IMR-90 (cell line): Measurements from ENCODE around the gene MAML3. TPM values are rescaled to one million over a fixed set of nuclear protein-coding genes. Genes with fewer than 3 reads are reported as not detected.
A peak's percentile ranks its signal among the peaks of the same experiment; 100 is the strongest.

Source experiments
- ATAC-seq: fragments of 200-7000 bp; cut with Tn5 transposase; 2 replicates; pipeline ENCODE4 v1.9.1; 2020; ENCODE audit warnings: low read depth, mild to moderate bottlenecking, moderate library complexity
- BruUV-seq: library from RNA; stranded (reverse); fragments of 400-500 nt; replicated peaks from 2 replicates; lab custom pipeline; 2021; lab: Mats Ljungman, UMichigan
- CTCF ChIA-PET: fragments of 300-600 bp; formaldehyde crosslinking; extraction: SDS; loops from one replicate; lab custom pipeline; 2021; ENCODE audit warnings: antibody characterized with exemption; lab: Yijun Ruan, JAX
- POLR2A ChIA-PET: fragments of 300-600 bp; sonication (Branson Sonifier 250); formaldehyde crosslinking; loops from one replicate; lab custom pipeline; 2022; ENCODE audit warnings: antibody characterized with exemption; ENCODE audit not compliant: unreplicated experiment; lab: Charles Lee
- DNase-seq: peaks from one replicate; pipeline ENCODE4 v3.0.0; 2013
- H2AFZ ChIP-seq: replicated peaks from 2 replicates; pipeline ENCODE3; 2013; ENCODE audit warnings: low read length, mild to moderate bottlenecking; ENCODE audit not compliant: poor library complexity
- H2AK5ac ChIP-seq: 2 replicates; pipeline ENCODE4 v1.6.1; 2013; ENCODE audit warnings: low read depth, low read length, inconsistent platforms
- H2AK9ac ChIP-seq: replicated peaks from 2 replicates; pipeline ENCODE3; 2013; ENCODE audit warnings: mild to moderate bottlenecking, low read depth, low read length, moderate library complexity; ENCODE audit not compliant: poor library complexity
- H2BK120ac ChIP-seq: 2 replicates; pipeline ENCODE4 v1.6.1; 2013; ENCODE audit warnings: low read depth, low read length, inconsistent platforms
- H2BK15ac ChIP-seq: 3 replicates; pipeline ENCODE4 v1.6.1; 2013; ENCODE audit warnings: low read depth, low read length, inconsistent platforms
- H2BK20ac ChIP-seq: 2 replicates; pipeline ENCODE4 v1.6.1; 2013; ENCODE audit warnings: low read depth, mild to moderate bottlenecking, inconsistent platforms, low read length, moderate library complexity
- H2BK5ac ChIP-seq: 2 replicates; pipeline ENCODE4 v1.6.1; 2013; ENCODE audit warnings: mild to moderate bottlenecking, low read depth, low read length, inconsistent platforms; ENCODE audit not compliant: poor library complexity, severe bottlenecking
- H3K14ac ChIP-seq: replicated peaks from 2 replicates; pipeline ENCODE4 v1.6.1; 2013; ENCODE audit warnings: low read depth, low read length, inconsistent platforms
- H3K18ac ChIP-seq: 2 replicates; pipeline ENCODE4 v1.6.1; 2013; ENCODE audit warnings: low read depth, low read length, control low read depth
- H3K23ac ChIP-seq: 2 replicates; pipeline ENCODE4 v1.6.1; 2013; ENCODE audit warnings: low read depth, low read length, inconsistent platforms
- H3K27ac ChIP-seq: 2 replicates; pipeline ENCODE4 v1.5.1; 2013; ENCODE audit warnings: mild to moderate bottlenecking, control low read depth, low read length; ENCODE audit not compliant: insufficient read depth
- H3K27me3 ChIP-seq: 2 replicates; pipeline ENCODE4 v1.6.1; 2013; ENCODE audit warnings: low read length; ENCODE audit not compliant: control insufficient read depth, insufficient read depth
- H3K36me3 ChIP-seq: 2 replicates; pipeline ENCODE4 v1.6.1; 2013; ENCODE audit warnings: low read length, mixed read lengths; ENCODE audit not compliant: control insufficient read depth, insufficient read depth
- H3K4ac ChIP-seq: 2 replicates; pipeline ENCODE4 v1.6.1; 2013; ENCODE audit warnings: low read depth, low read length, inconsistent platforms
- H3K4me1 ChIP-seq: 2 replicates; pipeline ENCODE4 v1.6.1; 2013; ENCODE audit warnings: low read length, mixed read lengths; ENCODE audit not compliant: control insufficient read depth, insufficient read depth
- H3K4me2 ChIP-seq: 2 replicates; pipeline ENCODE4 v1.6.1; 2013; ENCODE audit warnings: low read depth, mild to moderate bottlenecking, control low read depth, low read length, moderate library complexity
- H3K4me3 ChIP-seq: 2 replicates; pipeline ENCODE4 v1.5.1; 2013; ENCODE audit warnings: low read depth, mild to moderate bottlenecking, control low read depth, low read length, moderate library complexity; ENCODE audit not compliant: insufficient read depth
- H3K56ac ChIP-seq: 2 replicates; pipeline ENCODE4 v1.6.1; 2013; ENCODE audit warnings: low read length, inconsistent platforms; ENCODE audit not compliant: insufficient read depth; ENCODE audit errors: extremely low read depth
- H3K79me1 ChIP-seq, 2 experiments: 2 replicates each; pipeline ENCODE4 v1.6.1; 2013; ENCODE audit warnings: low read length in 2 of 2, inconsistent platforms in 1 of 2, low read depth in 1 of 2
- H3K9ac ChIP-seq: 2 replicates; pipeline ENCODE4 v1.6.1; 2013; ENCODE audit warnings: low read depth, low read length, control low read depth
- H3K9me1 ChIP-seq: 2 replicates; pipeline ENCODE4 v1.6.1; 2013; ENCODE audit warnings: low read length, inconsistent platforms; ENCODE audit not compliant: insufficient read depth
- H3K9me3 ChIP-seq: 2 replicates; pipeline ENCODE4 v1.6.1; 2013; ENCODE audit warnings: low read length; ENCODE audit not compliant: control insufficient read depth, insufficient read depth
- H4K20me1 ChIP-seq: 2 replicates; pipeline ENCODE4 v1.6.1; 2013; ENCODE audit warnings: low read length, inconsistent platforms; ENCODE audit not compliant: insufficient read depth
- H4K5ac ChIP-seq: 2 replicates; pipeline ENCODE4 v1.6.1; 2013; ENCODE audit warnings: mild to moderate bottlenecking, low read depth, low read length, control low read depth
- H4K8ac ChIP-seq, 2 experiments: 2 replicates each; pipeline ENCODE4 v1.6.1; 2013; ENCODE audit warnings: low read depth in 2 of 2, low read length in 2 of 2, control low read depth in 1 of 2, inconsistent platforms in 1 of 2
- H4K91ac ChIP-seq: 2 replicates; pipeline ENCODE4 v1.6.1; 2013; ENCODE audit warnings: low read depth, low read length, inconsistent platforms; ENCODE audit not compliant: insufficient read depth
- CEBPB ChIP-seq: IDR thresholded peaks from 2 replicates; pipeline ENCODE4 v1.6.1; 2012; ENCODE audit warnings: low read depth, low read length, improper control_type of control experiment
- CTCF ChIP-seq: conservative IDR thresholded peaks from 2 replicates; pipeline ENCODE4 v1.5.1; 2012; ENCODE audit warnings: mild to moderate bottlenecking, low read depth, low read length, improper control_type of control experiment
- ELK1 ChIP-seq: fragments of 150-350 bp; IDR thresholded peaks from 2 replicates; pipeline ENCODE4 v1.6.1; 2016; ENCODE audit warnings: low read depth, mild to moderate bottlenecking, low read length, moderate library complexity, borderline replicate concordance
- FOS ChIP-seq: fragments of 150-350 bp; IDR thresholded peaks from 2 replicates; pipeline ENCODE4 v1.6.1; 2016; ENCODE audit warnings: low read depth, low read length
- MAFK ChIP-seq: IDR thresholded peaks from 2 replicates; pipeline ENCODE4 v1.6.1; 2012; ENCODE audit warnings: low read depth, low read length, improper control_type of control experiment
- POLR2A ChIP-seq: IDR thresholded peaks from 2 replicates; pipeline ENCODE4 v1.6.1; 2012; ENCODE audit warnings: mild to moderate bottlenecking, low read depth, low read length
- RAD21 ChIP-seq: IDR thresholded peaks from 2 replicates; pipeline ENCODE4 v1.6.1; 2012; ENCODE audit warnings: low read length, improper control_type of control experiment
- SMC3 ChIP-seq: fragments of 150-350 bp; IDR thresholded peaks from 2 replicates; pipeline ENCODE4 v1.6.1; 2016; ENCODE audit warnings: low read depth, mild to moderate bottlenecking, antibody characterized with exemption, low read length, moderate library complexity
- USF2 ChIP-seq: fragments of 150-350 bp; IDR thresholded peaks from 2 replicates; pipeline ENCODE4 v1.6.1; 2017; ENCODE audit warnings: mild to moderate bottlenecking, antibody characterized with exemption, low read length, low read depth
- WGBS, 2 experiments: methylation state at CpG; one replicate each; pipeline versions ENCODE4 v1.1.5 to v1.1.7; 2013; ENCODE audit warnings: missing lambda C conversion rate in 2 of 2; ENCODE audit not compliant: insufficient read length in 1 of 2; ENCODE audit errors: extremely low coverage in 2 of 2; 5-methylcytosine and 5-hydroxymethylcytosine counted together
- dilution Hi-C: fragments of 300-500 bp; cut with HindIII; formaldehyde crosslinking; loops from one replicate; pipeline ENCODE4 v1.14.3; 2018; ENCODE audit warnings: low sequenced_read_pairs; ENCODE audit not compliant: unreplicated experiment
- in situ Hi-C: fragments of 300-500 bp; cut with MboI; formaldehyde crosslinking; loops from 3 replicates; pipeline ENCODE4 v1.14.3; 2019; ENCODE audit warnings: low sequenced_read_pairs, inconsistent platforms, mixed read lengths
- intact Hi-C: fragments of 100-400 bp; cut with micrococcal nuclease; formaldehyde crosslinking; loops from 2 replicates; pipeline ENCODE4 v1.10.0; 2022
- polyA plus RNA-seq, 3 experiments: library from polyadenylated mRNA; depleted of rRNA; stranded (reverse); fragments of >200 nt; gene quantifications; 2 replicates each; pipeline ENCODE4 v1.2.3, GENCODE V29; 2012; ENCODE audit warnings: low replicate concordance in 1 of 3
- total RNA-seq: library from RNA; depleted of rRNA; stranded (reverse); fragments of >200 nt; gene quantifications from 2 replicates; pipeline ENCODE4 v1.2.3, GENCODE V29; 2012

MAML3 gene
- total and polyA plus RNA-seq, 2 of the 4 experiments (the other 2 are of a cell fraction): 0.90 to 1.7 TPM

- H2BK120ac ChIP-seq: no peak overlapping the region
- H3K4ac ChIP-seq: no peak overlapping the region
- H2BK15ac ChIP-seq: 0 out of 3 replicates have a peak overlapping the region, but pooled peaks have one; percentile 24
- CTCF ChIA-PET: no interaction called here
- H3K4me3 ChIP-seq: no peak overlapping the region
- H3K4me2 ChIP-seq: no peak overlapping the region
- H4K8ac ChIP-seq: no peak overlapping the region
- TF ChIP-seq MAFK (no peak), USF2 (no peak), CTCF (no peak), SMC3 (no peak), FOS (no peak), CEBPB (no peak), POLR2A (no peak), ELK1 (no peak), RAD21 (no peak)
- no peak overlapping the region for H2BK5ac ChIP-seq
- H3K9me1 ChIP-seq: peaks cover 3% of the 10 kb centered on the region
- H3K23ac ChIP-seq: no peak overlapping the region
- H3K14ac ChIP-seq: peak overlapping the region; percentile 24
- no peak overlapping the region for H2BK20ac ChIP-seq
- H2AK9ac ChIP-seq: no peak overlapping the region
- DNase-seq: no peak
- no peak overlapping the region for H4K91ac ChIP-seq
- in situ Hi-C loops: loop anchor here (10.0 kb wide), 1 partner anchor 109 kb away; the partner anchor contains the start of gene MAML3
- POLR2A ChIA-PET: interaction anchor here (0.7 kb wide), 1 partner anchor 313 kb away, joined by 3 read pairs; no protein-coding TSS in a partner anchor
- no peak overlapping the region for H3K56ac ChIP-seq
- dilution Hi-C loops: no loop called here
- no peaks in the 10 kb centered on the region for H4K20me1 ChIP-seq
- peaks cover 8 to 14% of the 10 kb centered on the region in 2 experiments; a peak in 1 of 4 replicates for H3K79me1 ChIP-seq
- peaks cover 13% of the 10 kb centered on the region for H3K4me1 ChIP-seq
- H3K27ac ChIP-seq: no peak overlapping the region
- intact Hi-C loops: loop anchor here (5.0 kb wide), 2 partner anchors 309 to 389 kb away; no protein-coding TSS in a partner anchor
- H3K36me3 ChIP-seq: no peaks in the 10 kb centered on the region
- no TSS peak for BruUV-seq
- H4K5ac ChIP-seq: peak overlapping the region; percentile 42; the same call in 1 of the 2 replicates
- H3K27me3 ChIP-seq: no peaks in the 10 kb centered on the region
- WGBS, 2 experiments: no CpG with 5 or more reads among the region's 3 CpGs
- H3K9me3 ChIP-seq: no peaks in the 10 kb centered on the region
- no peak for ATAC-seq
- H2AK5ac ChIP-seq: no peak overlapping the region
- no peak overlapping the region for H3K9ac ChIP-seq
- 0 out of 2 replicates have a peak overlapping the region, but pooled peaks have one; percentile 32 for H3K18ac ChIP-seq
- H2AFZ ChIP-seq: no peak overlapping the region
These were observed 108.0 kb downstream of the MAML3 start for GRCh38 chr4:140046016-140046415.
